Stimulated activated CD4-positive, alpha-beta T cell treated with anti-CD3 and anti-CD28 coated beads, Interleukin-15, amount 100 ng/mL, for 48 hours (primary cell): ENCODE measurements around the gene ARHGAP6.
"Not testable (repeated sequence)": the region's sequence is repeated elsewhere in the genome, so short reads cannot be mapped to it uniquely, and the experiment has no call there.

Experiments used
- DNase-seq, 2 donors: peaks; one replicate each; pipeline ENCODE4 v3.0.0-alpha.2; 2020; ENCODE audit warnings: low read depth in 2 of 2

The ARHGAP6 gene

DNA sequence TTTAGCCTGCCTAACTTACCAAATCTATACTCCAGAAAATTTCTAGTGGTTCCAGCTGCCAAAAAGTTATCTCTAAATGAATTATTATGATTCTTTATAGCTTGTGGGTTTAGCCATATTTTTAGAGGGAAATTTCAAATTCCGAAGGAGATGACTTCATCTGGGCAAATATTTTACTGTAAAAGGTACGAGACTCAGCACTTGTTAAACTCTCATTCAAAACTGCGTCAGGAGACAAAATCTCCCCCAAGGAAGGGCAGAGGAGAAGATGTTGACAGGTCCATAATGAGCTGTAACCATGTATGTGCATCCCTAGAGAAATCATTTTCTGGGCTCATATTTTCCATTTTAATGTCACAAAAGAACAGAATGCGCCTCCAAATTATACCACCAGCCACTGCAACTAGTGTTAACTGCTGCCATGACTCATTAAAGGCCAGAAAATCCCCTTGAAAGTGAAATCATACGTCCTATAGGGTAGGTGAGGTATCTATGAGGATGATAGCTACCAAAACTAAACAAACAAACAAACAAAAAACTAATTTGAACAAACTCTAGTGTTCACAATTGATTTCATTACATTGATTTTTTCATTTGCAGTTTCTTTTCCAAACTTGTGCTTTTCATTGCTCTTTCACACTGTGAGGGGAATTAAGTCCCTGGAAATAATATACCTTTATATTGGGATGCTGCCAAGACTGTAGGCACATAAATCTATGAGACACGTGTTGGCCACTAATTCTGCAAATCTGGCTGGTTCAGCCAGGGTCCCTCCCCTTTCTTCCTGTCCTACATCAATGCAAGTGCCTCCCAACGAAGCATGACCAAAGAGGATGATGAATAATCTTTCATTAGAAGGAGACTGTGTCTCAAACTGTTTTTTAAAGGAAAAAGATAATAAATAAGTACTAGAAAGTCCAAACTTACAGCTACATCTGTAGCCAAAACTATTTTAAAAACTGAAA lies 85.8 kb downstream of the ARHGAP6 start:
- no peak for DNase-seq

DNA sequence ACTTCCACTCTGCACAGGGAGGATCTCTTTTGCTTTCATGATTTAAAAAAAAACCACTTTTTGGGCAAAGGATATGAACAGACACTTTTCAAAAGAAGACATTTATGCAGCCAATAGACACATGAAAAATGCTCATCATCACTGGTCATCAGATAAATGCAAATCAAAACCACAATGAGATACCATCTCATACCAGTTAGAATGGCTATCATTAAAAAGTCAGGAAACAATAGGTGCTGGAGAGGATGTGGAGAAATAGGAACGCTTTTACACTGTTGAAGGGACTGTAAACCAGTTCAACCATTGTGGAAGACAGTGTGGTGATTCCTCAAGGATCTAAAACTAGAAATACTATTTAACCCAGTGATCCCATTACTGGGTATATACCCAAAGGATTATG lies 87.4 kb downstream of the ARHGAP6 start:
- not testable (repeated sequence) for DNase-seq

DNA sequence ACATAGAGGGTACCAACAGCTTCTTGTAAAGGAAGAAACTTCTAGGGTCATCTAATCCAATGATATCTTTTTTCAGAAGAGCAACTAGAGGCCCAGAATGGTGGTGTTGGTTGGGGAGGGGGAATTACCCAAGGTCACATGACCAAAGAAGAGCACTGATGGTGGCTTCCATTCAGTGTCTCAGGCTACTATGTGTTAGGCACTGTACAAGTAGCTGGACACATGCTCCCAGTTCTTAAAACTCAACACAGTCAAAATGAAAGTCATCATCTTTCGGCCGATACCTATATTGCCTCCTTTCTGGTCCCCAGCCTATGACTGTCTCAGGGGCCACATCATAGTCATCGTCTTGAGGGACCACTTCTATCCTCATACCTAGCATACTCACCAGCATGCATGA lies 88.1 kb downstream of the ARHGAP6 start:
- DNase-seq = no peak

DNA sequence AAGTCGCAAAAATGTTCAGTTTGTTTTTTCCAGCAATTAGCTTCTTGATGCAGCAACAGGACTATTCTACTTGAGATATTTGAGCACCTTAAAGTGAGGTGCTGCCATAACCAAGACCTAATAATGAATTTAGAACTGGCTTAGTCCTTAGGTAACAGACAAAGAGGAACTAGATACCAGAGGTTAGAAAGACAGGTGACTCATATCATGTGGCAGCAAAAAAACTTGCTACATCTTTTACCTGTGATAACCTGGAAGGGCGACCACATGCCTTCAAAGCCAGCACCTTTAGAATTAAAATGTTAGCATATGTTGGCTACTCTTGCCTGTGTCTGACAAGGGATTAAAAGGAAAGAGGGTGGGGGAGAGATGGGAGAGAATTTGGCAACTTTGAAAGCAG lies 90.4 kb downstream of the ARHGAP6 start:
- DNase-seq = no peak

DNA sequence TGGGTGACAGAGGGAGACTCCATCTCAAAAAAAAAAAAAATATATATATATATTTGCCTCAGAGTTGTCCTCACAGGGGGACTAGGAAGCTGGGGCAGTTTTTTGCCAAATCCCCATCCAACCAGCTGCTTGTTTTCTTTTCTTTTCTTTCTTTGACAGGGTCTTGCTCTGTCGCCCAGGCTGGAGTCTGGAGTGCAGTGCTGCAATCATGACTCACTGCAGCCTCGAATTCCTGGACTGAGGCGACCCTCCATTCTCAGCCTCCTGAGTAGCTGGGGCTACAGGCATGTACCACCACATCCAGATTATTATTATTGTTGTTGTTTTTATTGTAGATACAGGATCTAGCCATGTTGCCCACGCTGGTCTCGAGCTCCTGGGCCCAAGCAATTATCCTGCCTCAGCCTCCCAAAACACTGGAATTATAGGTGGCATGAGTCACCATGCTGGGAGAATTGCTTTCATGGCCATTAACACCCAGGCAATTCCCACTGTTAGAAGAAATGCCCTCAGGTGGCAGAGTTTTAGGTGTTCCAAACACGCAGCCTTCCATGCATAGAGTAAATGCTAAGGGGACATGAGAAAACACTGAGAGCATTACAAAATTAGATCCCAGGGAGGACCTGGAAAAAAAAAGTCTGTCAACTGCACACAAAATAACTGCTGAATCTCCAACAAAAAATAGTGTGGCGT lies 98.0 kb downstream of the ARHGAP6 start:
- no peak for DNase-seq

DNA sequence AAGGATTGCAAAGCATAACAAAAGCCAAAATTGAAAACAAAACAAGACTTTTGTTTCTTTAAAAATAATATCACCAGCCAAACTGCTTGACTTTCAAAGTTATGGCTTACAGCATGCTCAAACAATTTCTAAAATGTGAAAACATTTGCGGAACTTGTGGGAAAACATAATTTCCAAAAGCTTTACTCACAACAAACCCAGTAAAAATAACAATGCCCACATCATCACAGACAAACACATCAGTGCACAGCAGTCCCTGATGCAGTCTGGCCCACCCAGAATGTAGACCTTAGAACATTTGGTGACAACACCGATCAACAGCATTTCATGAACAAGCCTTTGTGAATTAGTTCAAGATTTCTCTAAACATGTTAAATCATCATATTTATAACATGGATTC lies 98.9 kb downstream of the ARHGAP6 start:
- no peak for DNase-seq

DNA sequence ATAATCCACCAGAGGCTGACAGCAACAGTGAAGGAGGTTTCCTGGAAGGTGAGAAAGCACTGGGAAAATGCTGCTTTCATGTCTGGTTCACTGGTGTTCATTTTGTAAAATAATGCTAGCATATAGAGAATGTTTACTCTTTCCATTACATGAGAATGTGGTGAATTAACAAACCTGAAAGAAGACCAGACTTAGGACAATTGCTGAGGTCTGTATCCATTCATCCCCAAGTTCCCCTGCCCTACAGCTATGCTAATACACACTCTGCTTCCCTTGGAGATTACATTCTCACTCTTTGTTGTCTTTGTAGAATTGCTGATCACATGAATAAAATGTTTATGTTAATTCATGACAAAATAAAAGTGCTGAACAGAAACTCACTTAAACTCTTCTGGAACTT lies 99.5 kb downstream of the ARHGAP6 start:
- DNase-seq = no peak

DNA sequence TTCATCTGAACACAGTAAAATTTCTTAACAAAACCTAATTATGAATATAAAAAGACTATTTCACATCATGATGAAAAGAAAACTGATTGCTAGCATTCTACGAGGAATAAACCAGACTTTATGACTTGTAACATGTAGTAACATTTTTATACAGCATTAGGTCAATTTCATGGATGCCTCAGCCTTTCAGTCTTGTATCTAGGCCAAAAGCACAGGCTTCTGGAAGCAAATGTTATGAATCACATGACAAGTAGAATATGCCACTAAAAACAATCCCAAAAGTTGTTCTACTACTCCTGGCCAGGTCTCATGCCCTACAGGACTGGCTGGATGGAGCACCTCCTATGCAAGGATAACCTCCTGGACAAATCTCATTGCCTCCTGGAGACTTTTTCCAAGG lies 101.2 kb downstream of the ARHGAP6 start:
- no peak for DNase-seq

DNA sequence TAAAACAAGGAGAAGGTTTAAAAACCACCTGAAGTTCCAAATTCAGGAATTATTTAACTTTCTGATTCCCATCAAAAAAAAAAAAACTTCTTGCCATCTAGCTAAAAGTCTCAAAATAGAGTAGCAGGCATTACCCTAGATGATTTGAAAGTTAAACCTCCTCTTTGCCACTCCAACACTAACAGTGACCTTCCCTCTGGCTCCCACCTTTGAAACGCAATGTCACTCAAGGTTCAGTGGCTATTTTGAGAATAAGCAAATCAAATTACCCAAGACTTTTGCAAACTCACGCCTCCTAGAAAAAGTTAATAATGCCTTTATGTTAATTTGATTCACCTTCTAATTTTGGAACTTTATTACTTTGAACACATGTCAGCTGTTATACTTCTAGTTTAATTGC lies 103.2 kb downstream of the ARHGAP6 start:
- DNase-seq = no peak

DNA sequence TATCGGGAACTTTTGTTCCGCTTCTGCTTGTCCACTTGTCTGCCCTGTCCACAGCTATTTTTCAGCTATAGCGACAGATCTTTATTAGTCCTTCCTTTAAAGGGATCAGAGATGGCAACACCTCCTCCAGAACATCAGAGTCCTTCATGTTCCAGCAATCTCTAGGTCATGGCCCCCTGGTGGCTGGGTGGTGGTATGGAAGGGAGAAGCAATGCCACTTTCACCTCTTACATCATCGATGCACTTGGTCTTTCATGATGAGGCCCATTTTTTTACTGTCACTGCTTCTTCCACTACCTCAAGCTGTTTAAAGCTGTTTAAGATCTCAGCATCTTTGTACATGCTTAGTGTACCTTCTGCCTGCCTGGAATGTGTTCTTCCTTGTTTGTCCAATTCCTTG lies 106.7 kb downstream of the ARHGAP6 start:
- peak; percentile 0 to 33 for DNase-seq

DNA sequence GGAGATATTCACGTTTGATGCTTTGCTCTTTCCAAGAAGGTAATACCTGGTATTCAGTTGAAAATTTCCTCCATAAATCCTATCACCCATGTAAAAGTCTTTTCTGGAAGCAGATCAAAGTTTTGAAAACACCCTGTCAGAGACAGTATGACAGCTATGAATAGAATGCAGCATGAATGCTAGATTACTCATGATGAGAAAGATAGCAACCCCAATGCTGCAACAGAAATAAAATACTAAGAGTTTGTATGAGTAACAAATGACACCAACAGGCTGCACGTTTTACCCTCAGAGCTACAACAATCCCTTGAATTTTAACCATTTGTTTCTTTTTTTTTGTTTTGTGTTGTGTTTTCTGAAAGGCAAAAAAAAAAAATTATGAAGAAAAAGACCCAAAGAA lies 108.6 kb downstream of the ARHGAP6 start:
- no peak for DNase-seq

DNA sequence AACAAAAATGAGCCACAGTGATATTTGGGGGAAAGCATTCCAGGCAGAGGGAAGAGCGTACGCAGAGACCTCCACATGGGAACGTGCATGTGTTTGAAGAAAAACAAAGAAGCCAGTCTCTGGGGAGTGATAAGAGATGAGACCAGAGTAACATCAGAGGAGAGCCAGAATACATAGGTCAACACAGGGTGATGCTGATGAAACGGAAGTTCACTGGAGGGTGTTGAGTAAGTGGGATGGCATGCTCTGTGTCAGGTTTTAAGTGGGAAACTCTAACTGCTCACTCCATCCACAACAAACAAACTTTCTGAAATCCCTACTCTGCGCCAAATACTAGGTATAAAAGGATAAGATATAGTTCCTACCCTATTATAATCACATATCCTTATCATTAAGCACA lies 110.0 kb downstream of the ARHGAP6 start:
- DNase-seq = no peak

DNA sequence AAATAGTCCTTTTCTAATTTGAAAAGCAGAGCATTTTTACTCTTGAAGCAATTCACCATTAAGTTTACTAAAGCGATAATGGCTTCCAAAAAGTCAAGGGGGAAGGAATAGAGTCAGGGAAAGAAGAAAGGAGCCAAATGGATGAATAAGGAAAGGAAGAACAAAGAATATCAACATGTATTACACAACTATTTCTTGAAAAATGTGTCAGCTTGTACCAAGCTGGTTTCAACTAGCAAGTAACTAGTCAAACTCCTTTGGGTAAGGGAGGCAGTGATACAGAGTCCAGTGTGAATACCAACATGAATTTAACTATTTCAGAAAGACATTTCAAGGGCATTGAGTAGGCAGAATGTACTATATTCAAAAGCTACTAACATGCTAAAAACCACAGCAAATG lies 112.1 kb downstream of the ARHGAP6 start:
- no peak for DNase-seq

DNA sequence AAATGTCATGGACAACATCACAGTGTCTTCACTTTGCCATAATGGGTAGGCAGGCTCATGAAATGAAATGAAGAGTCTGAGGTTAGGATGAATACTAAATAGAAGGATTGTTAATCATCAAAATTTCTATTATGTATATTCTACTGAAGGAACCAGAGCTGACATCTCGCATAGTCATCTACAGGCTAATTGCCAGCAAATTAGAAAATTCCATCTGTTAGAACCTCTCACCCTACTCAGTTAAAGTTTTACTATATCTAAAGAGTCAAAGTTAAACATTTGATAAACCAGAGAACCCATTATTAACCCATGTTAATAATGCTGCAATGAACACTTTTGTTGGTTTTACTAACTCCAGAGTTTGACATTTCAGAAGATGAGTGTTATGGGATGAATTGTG lies 114.6 kb downstream of the ARHGAP6 start:
- no peak for DNase-seq

DNA sequence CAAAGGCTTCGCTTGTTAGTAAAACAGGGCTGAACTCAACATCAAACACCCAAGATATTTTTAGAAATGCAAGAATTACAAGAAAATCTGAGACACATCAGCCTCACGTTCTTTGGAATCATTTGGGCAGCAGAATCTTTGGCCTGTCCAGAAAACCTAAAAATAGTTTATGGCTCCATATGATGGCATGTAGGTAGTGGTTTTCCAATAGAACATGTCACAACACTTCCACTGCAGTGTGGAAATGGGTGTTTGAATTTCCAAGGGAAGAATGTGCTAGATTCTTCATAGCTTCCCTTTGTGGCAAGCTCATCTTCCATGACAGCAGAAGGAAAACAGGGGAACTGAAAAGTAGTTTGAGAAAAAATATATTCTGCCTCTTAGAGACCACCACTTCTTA lies 118.8 kb downstream of the ARHGAP6 start:
- DNase-seq = no peak

DNA sequence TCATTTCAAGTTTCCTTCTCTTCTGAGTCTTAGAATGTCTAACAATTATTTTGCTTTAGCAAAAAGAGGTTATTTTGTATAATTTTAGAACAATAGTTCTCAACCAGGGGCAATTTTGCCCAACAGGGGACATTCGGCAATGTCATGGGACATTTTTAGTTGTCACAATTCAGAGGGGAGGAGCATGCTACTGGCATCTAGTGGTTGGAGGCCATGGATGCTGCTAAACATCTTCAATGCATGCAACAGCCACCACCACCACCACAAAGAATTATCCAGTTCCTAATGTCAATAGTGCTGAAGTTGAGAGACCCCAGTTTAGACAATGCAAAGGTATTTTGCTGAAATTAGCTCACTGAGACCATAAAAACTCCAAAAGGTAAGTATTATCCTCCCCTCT lies 122.5 kb downstream of the ARHGAP6 start:
- peak in 1 of 2 donors; percentile 1 for DNase-seq

DNA sequence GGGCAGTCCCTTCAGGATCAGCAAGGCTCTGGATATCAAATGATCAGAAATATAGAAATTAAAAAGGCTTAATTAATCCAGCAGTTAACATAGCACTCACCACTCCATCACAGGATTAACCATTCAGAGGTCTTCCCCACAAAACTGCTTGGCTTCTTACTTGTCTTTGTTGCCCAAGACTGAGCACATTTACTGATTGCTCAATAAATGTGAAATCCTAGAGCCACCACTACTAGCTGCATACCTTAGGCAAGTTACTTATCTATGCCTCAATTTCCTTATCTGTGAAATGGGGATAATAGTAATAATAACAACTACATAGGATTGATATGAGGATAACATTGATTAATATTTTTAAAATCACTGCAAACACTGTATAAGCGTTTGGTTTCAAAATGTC lies 124.2 kb downstream of the ARHGAP6 start:
- DNase-seq = no peak

DNA sequence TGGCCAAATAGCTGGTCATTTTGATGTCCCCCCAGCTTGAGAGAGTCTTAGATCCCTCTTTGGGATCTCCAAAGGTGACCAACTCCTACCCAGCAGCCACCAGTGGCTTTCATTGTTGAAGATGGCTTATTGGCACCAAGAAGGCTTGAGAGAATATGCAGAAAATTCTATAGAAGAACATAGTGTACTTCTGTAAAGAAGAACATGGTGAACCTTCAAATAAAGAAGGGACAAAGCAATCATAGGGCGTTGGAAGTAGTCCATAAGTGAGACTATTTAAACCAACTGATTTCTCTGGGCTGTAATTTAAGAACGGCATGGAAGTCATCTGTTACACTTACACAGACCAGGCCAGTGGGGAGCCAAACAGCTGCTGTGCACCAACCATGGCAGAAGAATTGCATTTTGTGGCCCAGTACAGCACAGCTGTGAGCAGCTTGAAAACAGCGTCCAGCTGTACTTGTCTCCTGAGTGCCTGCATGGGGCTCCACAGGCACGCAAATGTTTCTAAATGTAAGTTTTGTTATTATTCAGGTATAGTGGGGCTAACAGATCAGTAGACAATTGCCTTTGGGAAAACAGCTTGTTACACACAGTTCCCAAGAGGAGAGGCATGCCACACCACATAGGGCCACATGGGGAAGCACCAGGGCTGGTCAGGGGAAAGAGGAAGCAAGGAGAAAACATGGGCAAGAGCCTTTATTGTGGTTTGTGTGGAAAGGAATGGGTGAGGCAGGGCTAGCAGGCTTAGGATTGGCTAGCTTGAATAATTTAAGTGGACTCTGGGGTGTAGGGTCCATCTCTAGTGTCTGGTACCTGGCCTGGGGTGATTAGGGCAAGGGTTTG lies 125.0 kb downstream of the ARHGAP6 start:
- DNase-seq = no peak

DNA sequence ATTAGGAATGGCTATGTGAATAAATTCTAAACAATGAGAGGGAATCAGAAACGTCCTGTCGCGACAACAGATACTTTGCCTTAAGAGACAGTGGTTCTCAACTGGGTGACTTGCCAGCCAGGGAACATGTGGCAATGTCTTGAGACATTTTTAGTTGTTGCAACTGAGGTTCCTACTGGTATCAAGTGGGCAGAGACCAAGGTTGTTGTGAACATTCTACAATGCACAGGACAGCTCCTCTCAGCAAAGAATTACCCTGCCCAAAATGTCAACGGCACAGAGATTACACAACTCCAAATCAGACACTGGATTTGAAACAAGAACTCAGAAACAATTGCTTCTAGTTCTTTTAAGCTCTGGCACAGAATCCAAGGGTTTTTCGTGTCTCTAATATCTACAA lies 128.6 kb downstream of the ARHGAP6 start:
- DNase-seq = no peak

DNA sequence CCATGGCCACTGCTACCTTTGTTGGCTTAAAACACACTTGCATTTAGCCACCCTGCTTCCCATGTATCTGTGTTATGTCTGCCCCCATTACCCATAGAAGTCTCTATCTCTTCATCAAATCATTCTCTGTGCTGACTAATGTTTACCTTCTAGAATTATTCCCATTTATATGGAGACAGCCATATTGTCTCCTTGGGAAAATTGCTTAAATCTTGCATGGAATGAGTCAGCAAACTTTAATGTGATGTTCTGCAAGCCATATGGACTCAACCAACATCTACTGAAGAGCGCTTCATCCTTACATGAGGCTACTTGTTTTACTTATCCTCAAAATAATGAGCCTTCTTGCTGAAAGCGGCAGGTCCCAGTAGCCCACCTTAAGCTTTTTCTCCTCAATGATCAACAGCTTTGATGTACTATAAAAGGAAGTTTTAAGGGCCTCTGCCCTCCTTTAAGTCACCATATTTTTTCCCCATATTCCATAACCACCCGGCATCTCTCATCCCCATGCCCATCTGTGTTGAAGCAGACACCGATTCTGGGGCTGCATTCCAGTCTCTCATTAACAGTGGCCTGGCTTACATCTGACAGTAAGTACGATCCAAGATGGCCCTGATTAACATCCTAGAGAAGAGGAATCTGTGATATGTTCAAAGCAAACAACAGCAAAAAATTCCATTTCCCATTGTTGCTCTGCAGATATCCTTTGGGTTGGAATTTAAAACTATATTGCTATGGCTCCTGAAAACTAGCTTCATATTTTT lies 130.4 kb downstream of the ARHGAP6 start:
- no peak for DNase-seq

DNA sequence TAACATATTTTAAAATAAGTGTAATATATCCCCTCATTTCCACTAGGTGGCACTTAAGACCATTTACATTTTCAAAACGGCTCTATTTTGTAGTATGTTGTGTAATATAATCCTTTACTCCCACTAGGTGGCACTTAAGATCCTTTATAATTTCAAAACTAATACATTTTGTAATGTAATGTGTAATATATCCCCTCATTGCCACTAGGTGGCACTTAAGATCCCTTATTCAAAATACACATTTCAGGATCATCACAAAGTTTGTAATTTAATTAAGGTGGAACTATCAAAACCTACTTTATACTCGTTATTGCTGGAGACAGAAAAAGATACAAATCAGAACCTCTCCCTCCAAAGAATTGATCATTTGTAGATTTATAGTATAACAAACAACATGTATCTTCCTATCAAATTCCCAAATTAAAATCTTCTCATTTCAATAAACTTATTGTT lies 132.5 kb downstream of the ARHGAP6 start:
- DNase-seq = no peak
